Endometrial microvascular endothelial cells (primary cell): Measurements from ENCODE around the gene SUOX. TPM values are rescaled to one million over a fixed set of nuclear protein-coding genes. Genes with fewer than 3 reads are reported as not detected.
"Not testable (repeated sequence)": the region's sequence is repeated elsewhere in the genome, so short reads cannot be mapped to it uniquely, and the experiment has no call there.

Experiments
- in situ Hi-C: cut with HindIII; loops from 2 replicates; pipeline ENCODE4 v1.10.0; 2017; ENCODE audit warnings: low sequenced_read_pairs, low pct_unique_long_range_greater_than_20kb; ENCODE audit errors: inconsistent ontology term
- total RNA-seq: library from RNA; depleted of rRNA; stranded (reverse); fragments of >200 nt; gene quantifications from one replicate; pipeline ENCODE4 v1.2.3, GENCODE V29; 2015; ENCODE audit errors: inconsistent ontology term

The SUOX gene
- total RNA-seq, 1 donor from 2014 or later = 22.4 TPM

DNA sequence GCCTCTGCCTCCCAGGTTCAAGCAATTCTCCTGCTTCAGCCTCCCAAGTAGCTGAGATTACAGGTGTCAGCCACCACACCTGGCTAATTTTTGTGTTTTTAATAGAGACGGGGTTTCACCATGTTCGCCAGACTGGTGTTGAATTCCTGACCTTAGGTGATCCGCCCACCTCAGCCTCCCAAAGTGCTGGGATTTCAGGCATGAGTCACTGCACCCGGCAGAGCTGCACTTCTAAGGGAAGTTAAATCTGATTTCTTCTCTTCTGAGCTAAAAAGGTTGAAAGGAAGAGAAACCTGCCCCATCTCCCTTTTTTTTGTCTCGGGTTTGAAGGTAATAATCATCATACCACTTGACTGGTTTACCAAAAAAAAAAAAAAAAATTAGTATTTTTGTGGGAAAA, 15.2 kb upstream of the SUOX start:
- in situ Hi-C loops = not testable (repeated sequence)

DNA sequence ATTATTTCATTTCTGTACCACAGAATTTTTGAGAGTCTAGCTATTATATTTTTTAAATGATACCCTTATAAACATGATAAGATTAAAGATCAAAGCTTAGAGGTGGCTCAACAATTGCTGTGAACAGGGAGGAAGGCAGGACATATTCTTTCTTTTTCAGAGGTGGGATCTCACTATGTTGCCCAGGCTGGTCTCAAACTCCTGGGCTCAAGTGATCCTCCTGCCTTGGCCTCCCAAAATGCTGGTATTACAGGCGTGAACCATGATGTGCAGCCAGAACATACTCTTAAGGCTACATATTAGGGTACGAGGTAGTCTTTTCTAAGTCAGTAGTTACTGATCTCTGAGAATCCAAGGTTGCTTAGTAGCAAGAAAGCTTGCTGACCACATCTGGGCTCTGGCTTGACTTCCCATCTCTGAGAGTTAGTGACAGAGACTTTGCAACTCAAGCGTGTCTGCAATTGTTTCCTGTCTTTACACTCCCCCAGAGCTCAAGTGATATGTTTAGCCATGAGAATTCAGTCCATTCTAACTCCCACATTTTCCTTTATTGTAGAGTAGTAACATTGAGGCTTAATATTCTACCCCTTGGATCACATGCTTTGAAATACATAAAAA, 14.6 kb upstream of the SUOX start:
- in situ Hi-C loops = no loop called here

DNA sequence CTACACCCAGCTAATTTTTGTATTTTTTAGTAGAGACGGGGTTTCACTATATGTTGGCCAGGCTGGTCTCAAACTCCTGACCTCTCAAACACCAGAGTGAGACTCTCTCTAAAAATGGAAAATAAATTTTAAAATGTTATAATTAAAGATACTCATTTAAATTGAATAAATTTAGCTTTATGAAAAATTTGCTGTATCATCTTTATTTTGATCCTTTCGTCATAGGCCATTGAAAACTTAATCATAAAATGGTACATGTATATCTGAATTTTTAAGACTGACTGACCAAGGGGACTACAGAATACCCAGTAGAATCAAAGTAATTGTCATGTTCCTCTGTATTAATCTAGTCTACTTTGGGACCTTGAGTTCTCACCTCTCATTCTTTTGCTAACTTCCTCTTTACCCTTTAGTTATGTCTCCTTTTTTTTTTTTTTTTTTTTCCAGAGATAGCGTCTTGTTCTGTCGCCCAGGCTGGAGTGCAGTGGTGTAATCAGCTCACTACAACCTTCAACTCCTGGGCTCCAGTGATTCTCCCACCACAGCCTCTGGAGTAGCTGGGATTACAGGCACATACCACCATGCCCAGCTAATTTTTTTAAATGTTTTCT, 13.7 kb upstream of the SUOX start:
- in situ Hi-C loops = no loop called here

DNA sequence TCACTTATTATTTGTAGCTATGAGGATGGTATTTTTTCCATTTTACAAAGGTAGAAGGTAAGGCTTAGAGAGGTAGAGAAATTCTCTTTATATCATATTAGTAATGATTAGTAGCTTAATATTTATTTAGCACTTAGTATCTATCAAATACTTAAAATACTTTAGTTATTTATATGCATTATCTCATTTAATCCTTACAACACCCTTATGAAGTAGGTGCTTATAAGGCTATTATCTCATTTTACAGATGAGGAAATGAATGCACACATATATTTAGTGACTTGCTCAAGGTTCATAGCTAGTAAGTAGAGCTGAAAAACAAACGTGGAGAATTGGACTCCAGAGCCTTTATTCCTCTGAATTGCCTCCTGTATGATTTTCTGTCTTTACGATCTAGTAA, 12.2 kb upstream of the SUOX start:
- in situ Hi-C loops = no loop called here

DNA sequence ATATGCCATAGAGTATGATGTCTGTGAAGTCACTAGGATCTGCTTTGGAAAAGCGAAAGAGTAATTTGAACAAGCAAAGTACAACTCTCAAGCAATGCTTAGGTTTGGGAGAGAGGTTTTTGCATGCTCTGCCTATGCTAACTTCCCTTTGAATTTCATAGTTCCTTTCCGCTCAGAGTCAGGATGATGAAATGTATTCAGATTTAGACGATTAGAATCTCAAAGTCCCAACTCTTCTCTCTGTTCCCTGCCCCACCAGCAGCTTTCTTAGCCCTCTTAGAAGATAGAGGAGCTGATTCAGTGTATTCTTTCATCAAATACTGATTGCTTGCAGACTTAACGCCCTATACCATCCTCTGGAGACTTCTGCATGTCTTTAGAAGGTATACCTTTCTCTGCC, 11.7 kb upstream of the SUOX start:
- in situ Hi-C loops = no loop called here

DNA sequence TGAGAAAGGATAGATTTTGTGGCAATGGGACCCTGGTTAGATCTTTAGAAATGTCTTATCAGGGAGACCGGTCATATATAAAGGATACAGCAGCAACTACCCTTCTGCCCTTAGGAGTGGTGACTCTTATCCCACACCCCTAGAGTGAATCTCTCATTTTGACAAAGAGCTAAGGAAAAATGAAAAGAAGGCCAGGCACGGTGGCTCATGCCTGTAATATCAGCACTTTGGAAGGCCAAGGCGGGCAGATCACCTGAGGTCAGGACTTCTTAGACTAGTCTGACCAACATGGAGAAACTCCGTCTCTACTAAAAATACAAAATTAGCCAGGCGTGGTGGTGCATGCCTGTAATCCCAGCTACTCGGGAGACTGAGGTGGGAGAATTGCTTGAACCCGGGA, 11.1 kb upstream of the SUOX start:
- in situ Hi-C loops = not testable (repeated sequence)

DNA sequence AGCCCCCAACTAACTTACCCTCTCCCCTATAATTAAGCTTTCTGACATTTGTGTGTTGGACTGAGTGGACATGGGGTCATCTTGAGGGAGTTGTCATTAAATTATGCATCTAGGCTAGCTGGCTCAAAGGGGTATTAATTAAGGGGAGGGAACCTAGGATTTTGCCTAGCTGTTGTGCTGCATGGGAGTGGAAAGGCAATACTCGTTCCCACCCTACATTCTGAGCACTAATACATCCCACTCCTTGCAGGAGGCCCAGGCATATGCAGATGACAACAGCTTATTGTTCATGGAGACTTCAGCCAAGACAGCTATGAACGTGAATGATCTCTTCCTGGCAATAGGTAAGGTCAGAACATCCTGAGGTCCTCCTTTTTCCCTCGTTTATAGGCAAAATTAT, 6.0 kb upstream of the SUOX start:
- in situ Hi-C loops = no loop called here

DNA sequence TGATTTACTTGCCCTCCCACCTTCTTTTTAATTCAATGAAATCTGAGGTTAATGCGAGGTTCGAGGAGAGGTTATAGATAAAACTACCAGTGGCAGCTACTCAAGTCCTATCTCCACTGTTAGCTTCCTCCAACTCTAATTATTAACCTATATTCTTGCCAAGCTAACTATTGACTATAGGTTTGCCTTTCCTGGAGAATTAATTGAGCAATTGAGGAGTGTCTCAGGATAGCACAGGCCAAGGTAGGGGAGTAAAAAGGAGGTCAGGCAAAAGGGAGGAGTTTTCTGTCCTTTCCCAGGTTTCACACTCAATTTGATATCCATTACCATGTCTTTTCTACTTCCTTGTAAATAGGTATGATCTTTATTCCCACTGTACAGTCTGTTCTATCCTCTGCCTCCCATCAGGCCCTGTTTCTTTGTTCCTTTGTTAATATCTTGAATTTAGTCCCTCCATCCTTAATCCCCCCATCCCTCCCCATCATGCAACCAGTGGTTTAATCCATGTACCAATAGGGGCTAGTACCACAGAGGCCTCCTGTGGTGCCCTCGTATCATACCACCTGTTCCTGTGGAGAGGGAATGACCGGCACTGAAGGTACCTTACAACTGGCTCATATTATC, 3.7 kb upstream of the SUOX start:
- in situ Hi-C loops = no loop called here

DNA sequence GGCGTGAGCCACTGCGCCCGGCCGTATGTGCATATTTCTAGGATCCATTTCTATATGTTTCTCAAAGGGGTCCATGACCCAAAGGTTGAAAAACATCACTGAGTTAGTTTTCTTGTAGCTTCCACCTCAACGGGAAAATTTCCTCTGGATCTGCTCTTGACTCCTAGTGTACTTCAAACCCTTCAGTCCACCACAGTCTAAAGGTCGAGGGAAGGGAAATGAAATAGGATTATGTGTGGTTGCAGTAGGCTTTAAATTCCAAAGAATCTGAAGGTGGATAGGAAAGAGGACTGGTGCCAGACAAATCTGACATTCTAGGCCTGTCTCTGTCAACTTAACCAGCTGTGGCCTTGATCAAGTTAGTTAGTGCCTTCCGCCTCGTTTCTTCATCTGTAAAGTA, 1.7 kb upstream of the SUOX start:
- in situ Hi-C loops = no loop called here

DNA sequence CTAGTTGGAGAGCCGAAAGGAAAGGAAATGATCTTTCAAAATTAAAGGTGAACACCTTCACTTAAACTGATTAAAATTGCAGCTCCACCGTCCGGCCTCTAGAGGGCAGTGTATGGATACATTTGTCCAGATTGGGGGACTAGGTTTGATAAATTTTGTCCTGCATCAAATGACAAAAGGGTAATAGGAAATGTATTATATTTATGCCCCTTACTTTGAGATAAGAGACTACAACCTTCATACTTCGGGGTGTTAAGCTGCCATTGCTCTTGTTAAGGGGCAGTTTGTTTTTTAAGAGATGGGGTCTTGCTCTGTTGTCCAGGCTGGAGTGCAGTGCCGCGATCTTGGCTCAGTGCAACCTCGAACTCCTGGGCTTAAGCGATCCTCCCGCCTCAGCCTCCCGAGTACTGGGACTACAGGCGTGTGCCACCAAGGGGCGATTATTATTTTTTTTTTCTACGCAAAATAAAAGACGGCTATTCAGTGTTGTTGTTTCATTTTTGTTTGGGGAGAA, 818 bp upstream of the SUOX start:
- in situ Hi-C loops = no loop called here

DNA sequence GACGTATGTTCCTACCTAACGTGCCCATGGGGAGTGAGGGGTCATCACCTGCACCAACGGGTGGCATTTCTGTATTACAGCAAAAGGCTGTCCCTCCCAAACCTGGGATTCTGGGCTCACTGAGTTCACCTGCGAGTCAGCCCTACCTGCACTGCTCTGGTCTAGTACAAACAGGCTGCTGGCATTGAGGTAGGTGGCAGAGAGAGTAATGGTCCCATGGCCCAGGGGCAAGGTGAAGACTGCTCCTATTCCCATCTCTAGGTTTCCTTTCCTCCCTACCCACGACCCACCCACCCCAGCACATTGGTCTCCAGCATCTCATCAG, 421 bp downstream of the SUOX start:
- in situ Hi-C loops = no loop called here

DNA sequence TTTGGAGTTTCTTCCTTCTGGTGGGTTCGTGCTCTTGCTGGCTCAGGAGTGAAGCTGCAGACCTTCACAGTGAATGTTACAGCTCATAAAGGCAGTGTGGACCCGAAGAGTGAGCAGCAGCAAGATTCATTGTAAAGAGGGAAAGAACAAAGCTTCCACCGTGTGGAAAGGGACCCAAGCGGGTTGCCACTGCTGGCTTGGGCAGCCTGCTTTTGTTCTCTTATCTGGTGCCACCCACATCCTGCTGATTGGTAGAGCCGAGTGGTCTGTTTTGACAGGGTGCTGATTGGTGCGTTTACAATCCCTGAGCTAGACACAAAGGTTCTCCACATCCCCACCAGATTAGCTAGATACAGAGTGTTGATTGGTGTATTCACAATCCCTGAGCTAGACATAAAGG, 2.4 kb downstream of the SUOX start:
- in situ Hi-C loops = not testable (repeated sequence)

DNA sequence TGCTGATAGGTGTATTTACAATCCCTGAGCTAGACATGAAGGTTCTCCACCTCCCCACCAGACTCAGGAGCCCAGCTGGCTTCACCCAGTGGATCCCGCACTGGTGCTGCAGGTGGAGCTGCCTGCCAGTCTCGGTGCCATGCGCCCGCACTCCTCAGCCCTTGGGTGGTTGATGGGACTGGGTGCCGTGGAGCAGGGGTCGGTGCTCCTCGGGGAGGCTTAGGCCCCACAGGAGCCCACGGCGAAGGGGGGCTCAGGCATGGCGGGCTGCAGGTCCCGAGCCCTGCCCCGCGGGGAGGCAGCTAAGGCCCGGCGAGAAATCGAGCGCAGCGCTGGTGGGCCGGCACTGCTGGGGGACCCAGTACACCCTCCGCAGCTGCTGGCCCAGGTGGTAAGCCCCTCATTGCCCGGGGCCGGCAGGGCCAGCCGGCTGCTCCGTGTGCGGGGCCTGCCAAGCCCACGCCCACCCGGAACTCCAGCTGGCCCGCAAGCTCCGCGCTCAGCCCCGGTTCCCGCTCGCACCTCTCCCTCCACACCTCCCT, 3.0 kb downstream of the SUOX start:
- in situ Hi-C loops = not testable (repeated sequence)

DNA sequence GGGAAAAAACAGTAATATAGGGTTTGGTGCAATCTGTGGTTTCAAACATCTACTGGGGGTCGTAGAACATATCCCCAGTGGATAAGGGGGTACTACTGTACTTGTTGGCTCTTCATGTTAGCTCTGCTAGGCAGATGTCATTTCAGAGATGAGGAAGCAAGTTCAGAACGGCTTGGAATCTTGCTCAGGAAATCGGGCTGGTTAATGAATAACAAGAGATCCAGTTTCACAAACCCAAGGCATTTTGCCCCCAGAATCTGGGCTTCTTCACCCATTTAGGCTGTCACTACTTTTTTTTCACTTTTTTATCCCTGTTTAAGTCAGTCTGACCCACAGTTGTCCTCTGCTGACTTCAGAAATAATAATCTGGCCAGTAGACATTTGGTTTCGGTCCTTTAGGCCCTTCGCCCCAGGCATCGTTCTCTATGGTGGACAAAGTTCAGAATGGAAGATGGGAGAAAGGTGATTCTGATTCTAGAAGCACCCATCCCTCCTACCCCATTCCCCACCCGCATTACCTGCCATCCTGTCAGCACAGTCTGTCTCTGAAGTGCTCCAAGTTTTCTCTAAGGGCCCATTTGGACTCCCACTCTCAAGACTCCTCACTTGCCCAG, 4.5 kb downstream of the SUOX start:
- in situ Hi-C loops = no loop called here

DNA sequence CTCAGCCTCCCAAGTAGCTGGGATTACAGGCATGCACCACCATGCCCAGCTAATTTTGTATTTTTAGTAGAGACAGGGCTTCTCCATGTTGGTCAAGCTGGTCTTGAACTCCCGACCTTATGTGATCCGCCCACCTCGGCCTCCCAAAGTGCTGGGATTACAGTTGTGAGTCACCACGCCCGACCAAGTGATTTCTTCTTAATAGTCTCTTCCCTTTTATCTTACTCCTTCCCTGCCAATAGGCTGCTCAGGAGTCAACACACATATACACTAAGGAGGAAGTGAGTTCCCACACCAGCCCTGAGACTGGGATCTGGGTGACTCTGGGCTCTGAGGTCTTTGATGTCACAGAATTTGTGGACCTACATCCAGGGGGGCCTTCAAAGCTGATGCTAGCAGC, 6.3 kb downstream of the SUOX start:
- in situ Hi-C loops = not testable (repeated sequence)

DNA sequence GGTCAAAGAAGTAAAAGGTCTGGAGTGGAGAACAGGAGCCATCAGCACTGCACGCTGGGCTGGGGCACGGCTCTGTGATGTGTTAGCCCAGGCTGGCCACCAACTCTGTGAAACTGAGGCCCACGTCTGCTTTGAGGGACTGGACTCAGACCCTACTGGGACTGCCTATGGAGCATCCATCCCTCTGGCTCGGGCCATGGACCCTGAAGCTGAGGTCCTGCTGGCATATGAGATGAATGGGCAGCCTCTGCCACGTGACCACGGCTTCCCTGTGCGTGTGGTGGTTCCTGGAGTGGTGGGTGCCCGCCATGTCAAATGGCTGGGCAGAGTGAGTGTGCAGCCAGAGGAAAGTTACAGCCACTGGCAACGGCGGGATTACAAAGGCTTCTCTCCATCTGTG, 7.1 kb downstream of the SUOX start:
- in situ Hi-C loops = no loop called here

DNA sequence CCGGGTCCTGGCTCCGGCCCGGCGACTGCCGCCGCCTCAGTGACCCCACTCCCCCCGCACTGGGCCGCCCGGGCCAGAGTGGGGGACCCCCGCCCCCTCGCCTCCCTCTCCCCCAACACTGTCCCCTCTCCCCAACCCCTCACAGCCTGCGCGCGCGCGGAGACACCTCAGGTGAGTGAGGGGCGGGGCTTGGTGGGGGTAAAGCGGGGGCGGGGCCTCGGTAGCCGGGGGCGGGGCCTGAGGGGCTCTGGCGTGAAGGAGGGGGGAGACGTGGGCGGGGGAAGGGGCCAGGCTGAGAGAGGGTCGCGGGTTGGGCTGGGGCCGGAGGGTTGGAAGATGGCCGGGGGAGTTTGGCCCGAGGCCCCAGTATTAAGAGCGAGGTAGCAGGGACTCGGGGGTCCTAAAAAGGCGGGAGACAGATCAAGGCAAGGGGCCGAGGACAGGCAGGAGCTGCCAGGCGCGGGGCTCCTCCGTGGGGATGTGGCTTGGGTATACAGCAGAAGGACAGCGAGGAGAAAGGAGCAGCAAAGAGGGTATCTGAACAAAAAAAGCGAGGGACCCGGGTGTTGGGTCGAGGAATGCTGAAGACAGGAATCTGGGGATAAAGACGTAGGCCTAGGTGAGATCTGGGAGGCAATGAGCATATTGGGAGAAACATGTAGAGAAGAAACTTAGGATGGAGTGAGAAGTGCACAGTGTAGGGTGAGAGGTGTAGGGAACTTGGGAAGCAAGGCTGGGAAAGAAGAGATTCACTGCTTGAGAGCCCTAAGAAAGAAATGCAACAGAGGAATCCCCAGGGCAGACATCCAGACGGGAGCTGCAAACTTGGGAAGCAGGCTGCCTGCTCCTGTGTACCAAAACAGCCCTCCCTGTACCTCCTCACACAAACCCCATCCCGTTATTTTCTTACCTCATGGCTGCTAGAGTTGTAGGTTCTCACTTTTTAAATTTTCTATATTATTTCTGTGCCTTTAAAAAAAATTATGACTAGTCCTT, 10.8 kb downstream of the SUOX start:
- in situ Hi-C loops = no loop called here

DNA sequence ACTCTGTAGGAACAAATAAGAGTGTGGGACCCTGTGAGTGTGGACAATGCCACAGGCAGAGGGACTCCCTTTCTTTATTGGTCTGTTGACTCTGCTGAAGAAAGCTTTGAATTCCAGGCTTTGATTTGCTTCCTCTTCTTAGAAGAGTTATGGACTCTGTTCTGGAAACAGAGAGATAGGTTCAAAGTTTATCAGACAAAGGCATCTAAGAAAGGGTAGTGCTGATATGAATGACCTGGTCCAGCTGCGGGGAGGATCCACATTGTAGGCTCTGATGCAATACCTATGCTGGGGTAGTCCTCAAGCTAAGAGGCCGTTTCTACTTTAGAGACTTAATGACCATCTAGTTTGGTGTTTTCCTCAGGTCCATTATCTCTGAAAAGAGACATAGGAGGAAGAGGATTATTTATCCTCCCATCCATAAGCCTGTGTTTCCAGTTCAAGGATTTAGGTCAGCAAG, 13.1 kb downstream of the SUOX start:
- in situ Hi-C loops = no loop called here
